ENCODE results near the gene SLC6A20. TPM values are rescaled to one million over a fixed set of nuclear protein-coding genes. Genes with fewer than 3 reads are reported as not detected.

The SLC6A20 gene
- total RNA-seq, 1 donor from 2014 or later = not detected

DNA sequence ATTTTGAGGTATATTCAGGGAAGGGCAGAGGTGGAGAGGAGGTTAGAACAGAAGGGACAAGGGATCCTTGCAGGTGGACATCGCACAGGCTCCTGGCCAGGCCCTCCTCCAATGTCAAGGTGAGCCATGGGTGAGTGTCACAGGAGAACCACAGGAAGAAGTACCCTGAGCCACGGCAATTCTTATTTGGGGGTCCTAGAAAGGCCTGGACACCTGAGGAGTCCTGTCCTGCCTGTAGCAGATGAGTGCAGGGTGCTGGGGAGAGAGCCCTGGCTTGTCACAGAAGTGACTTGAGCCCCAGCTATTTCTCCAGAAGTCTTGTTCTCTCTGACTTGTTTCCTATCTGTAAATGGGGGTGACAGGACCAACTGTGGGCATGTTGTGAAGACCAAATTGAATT, 4.3 kb downstream of the SLC6A20 start:
- peaks cover 13% of the 10 kb centered on the region for H3K27me3 Mint-ChIP-seq
- H3K4me1 Mint-ChIP-seq = peaks cover 17% of the 10 kb centered on the region
- intact Hi-C loops (cut with micrococcal nuclease) = no loop called here
- TF ChIP-seq, protein P1, sequence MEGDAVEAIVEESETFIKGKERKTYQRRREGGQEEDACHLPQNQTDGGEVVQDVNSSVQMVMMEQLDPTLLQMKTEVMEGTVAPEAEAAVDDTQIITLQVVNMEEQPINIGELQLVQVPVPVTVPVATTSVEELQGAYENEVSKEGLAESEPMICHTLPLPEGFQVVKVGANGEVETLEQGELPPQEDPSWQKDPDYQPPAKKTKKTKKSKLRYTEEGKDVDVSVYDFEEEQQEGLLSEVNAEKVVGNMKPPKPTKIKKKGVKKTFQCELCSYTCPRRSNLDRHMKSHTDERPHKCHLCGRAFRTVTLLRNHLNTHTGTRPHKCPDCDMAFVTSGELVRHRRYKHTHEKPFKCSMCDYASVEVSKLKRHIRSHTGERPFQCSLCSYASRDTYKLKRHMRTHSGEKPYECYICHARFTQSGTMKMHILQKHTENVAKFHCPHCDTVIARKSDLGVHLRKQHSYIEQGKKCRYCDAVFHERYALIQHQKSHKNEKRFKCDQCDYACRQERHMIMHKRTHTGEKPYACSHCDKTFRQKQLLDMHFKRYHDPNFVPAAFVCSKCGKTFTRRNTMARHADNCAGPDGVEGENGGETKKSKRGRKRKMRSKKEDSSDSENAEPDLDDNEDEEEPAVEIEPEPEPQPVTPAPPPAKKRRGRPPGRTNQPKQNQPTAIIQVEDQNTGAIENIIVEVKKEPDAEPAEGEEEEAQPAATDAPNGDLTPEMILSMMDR (IDR thresholded peaks at IDR 0.05) = no peak
- no peak overlapping the region for H3K27ac Mint-ChIP-seq
- ChIA-PET CTCF (no interaction called here), POLR2A (no interaction called here)
- H3K36me3 Mint-ChIP-seq (ENCODE audit: low read depth) = peaks cover 2% of the 10 kb centered on the region
- DNase-seq (no peak), ATAC-seq (ENCODE audit: low read depth) (no peak)
- H3K9me3 Mint-ChIP-seq = peaks cover 6% of the 10 kb centered on the region
- H3K4me3 Mint-ChIP-seq = no peak overlapping the region

DNA sequence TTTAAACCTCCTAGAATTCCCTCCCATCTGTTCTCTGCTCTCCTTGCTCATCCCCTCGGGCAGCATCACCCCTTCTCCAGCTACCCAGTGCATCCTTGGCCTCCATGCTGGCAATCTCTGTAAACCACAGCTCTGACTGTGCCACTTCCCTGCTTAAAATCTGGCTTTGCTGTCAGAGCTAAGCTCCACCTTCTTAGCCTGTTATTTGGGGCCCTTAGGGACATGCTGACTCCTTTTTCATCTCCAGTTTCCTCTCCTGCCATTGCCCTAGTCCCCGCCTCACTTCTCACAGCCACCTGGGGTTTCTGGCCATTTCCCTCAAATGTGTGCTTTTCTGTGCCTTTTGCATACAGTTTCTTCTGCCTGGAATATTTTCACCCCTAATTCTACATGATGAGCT, 5.7 kb downstream of the SLC6A20 start:
- DNase-seq = no peak

DNA sequence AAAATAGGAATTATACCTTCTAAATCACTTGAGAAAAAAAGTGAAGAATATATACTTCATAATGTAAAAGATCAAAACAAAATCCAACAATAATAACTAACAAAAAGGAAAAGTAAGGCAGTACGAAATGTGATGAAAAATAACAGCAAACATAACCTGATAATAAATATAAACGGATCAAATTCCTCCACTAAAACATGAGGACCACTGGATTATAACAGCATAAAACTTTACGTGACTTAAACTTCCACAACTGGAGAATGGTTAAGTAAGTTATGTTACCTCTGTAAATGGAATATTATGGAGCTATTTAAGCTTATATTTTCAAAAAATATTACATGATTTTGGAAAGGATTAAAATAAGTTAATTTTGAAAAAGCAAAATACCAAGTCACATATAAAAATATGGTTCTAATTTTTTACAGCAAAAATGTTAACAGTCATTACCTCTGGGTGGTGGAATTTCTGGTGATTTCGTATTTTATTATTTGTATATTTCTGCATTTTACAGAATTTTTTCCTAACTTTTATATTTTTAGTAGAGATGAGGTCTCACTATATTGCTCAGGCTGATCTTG, 7.0 kb downstream of the SLC6A20 start:
- intact Hi-C loops (cut with micrococcal nuclease) = no loop called here
- TF ChIP-seq, protein P1 (IDR thresholded peaks at IDR 0.05) = no peak
- no peak overlapping the region for H3K27ac Mint-ChIP-seq
- H3K36me3 Mint-ChIP-seq (ENCODE audit: low read depth) = peaks cover 2% of the 10 kb centered on the region
- peaks cover 9% of the 10 kb centered on the region for H3K4me1 Mint-ChIP-seq
- DNase-seq (no peak), ATAC-seq (ENCODE audit: low read depth) (no peak)
- ChIA-PET POLR2A (no interaction called here), CTCF (no interaction called here)
- H3K4me3 Mint-ChIP-seq = no peak overlapping the region
- peaks cover 5% of the 10 kb centered on the region for H3K27me3 Mint-ChIP-seq
- H3K9me3 Mint-ChIP-seq = peaks cover 12% of the 10 kb centered on the region

More for the DNA sequence above, 5.7 kb downstream of the SLC6A20 start:
- no peak for ATAC-seq (ENCODE audit: low read depth)
- peaks cover 9% of the 10 kb centered on the region for H3K4me1 Mint-ChIP-seq
- peaks cover 8% of the 10 kb centered on the region for H3K27me3 Mint-ChIP-seq
- H3K4me3 Mint-ChIP-seq = no peak overlapping the region
- peaks cover 6% of the 10 kb centered on the region for H3K9me3 Mint-ChIP-seq
- no peak overlapping the region for H3K27ac Mint-ChIP-seq
- intact Hi-C loops (cut with micrococcal nuclease) = no loop called here
- TF ChIP-seq, protein P1 (IDR thresholded peaks at IDR 0.05) = no peak
- peaks cover 2% of the 10 kb centered on the region for H3K36me3 Mint-ChIP-seq (ENCODE audit: low read depth)
- ChIA-PET CTCF (no interaction called here), POLR2A (no interaction called here)

DNA sequence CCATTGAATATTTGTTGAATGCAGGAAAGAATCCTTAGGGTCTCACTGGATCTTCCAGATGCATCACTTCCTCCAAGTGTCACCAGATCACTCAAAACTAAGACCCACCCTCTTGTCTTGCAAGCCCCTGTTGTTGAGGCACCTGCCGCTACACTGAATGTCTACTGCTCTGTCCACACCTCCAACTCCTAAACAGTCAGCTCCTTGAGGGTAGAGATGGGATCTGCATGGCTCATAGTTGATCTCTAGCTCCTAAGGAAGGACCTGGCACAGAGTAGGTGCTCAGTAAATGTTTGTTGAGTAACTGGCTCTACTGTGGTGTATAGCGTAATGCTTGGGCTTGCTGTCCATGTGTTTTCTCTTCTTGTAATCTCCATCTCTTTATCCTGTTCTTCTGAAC, 8.8 kb downstream of the SLC6A20 start:
- TF ChIP-seq, protein P1 (IDR thresholded peaks at IDR 0.05) = no peak
- Mint-ChIP-seq H3K9me3 (peaks cover 16% of the 10 kb centered on the region), H3K4me1 (peaks cover 9% of the 10 kb centered on the region), H3K36me3 (ENCODE audit: low read depth) (peaks cover 2% of the 10 kb centered on the region), H3K4me3 (no peak overlapping the region), H3K27me3 (peaks cover 3% of the 10 kb centered on the region), H3K27ac (no peak overlapping the region)
- ATAC-seq (ENCODE audit: low read depth) (no peak), DNase-seq (no peak)
- intact Hi-C loops (cut with micrococcal nuclease) = no loop called here
- CTCF ChIA-PET = no interaction called here
- POLR2A ChIA-PET = no interaction called here

DNA sequence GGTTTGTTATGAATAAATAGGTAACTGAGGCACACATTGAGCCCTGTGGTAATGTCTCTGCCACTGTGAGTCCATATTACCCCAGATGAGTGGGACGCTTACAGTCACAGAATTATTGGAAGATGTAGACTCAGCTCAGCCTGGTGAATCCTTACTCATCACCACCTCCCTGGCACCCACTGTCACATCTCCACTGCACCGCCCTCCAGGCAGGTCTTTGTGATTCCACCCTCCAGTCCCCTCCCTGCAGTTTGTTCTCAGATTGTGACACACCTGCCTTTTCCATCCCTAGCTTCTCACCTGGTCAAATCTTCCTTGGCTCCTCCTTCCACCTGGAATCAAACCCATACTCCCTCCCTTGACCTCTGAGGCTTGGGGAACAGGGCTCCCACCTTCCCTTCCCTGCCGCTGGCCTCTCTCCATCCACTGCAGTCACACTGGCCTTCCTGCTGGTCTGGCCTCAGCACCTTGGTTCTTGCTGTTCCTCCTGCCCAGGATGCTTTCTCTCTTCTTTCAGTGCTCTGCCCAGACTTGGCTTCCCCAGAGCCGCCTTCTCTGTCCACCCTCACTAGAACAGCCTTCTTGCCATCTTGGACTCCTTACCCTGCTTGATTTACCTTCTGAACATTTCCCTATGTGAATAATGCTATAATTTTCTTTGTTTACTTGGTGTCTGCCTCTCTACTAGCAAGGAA, 9.4 kb downstream of the SLC6A20 start:
- no peak for ATAC-seq (ENCODE audit: low read depth)
- H3K4me3 Mint-ChIP-seq = no peak overlapping the region
- H3K9me3 Mint-ChIP-seq = peaks cover 16% of the 10 kb centered on the region
- no peak overlapping the region for H3K27ac Mint-ChIP-seq
- CTCF ChIA-PET = no interaction called here
- POLR2A ChIA-PET = no interaction called here
- no peak for DNase-seq
- H3K36me3 Mint-ChIP-seq (ENCODE audit: low read depth) = peaks cover 2% of the 10 kb centered on the region
- TF ChIP-seq, protein P1 (IDR thresholded peaks at IDR 0.05) = no peak
- peaks cover 3% of the 10 kb centered on the region for H3K27me3 Mint-ChIP-seq
- intact Hi-C loops (cut with micrococcal nuclease) = no loop called here
- peaks cover 7% of the 10 kb centered on the region for H3K4me1 Mint-ChIP-seq
